ENCODE results near the gene RAD54L.
"Not testable (repeated sequence)": the region's sequence is repeated elsewhere in the genome, so short reads cannot be mapped to it uniquely, and the experiment has no call there.

Gene RAD54L

GRCh38 chr1:46247436-46248121 lies at the start of gene RAD54L:
Gene RAD54L (plus strand): TSS chr1:46247763. CDS start chr1:46248406, 643 bp downstream.
- Histone ChIP-seq H3K27ac (peak within 1 kb of the TSS in 19 of 21 experiments; percentile 15 to 80 (median 67)), H3K4me3 (peak within 1 kb of the TSS; percentile 51 to 72 (median 61))

DNA sequence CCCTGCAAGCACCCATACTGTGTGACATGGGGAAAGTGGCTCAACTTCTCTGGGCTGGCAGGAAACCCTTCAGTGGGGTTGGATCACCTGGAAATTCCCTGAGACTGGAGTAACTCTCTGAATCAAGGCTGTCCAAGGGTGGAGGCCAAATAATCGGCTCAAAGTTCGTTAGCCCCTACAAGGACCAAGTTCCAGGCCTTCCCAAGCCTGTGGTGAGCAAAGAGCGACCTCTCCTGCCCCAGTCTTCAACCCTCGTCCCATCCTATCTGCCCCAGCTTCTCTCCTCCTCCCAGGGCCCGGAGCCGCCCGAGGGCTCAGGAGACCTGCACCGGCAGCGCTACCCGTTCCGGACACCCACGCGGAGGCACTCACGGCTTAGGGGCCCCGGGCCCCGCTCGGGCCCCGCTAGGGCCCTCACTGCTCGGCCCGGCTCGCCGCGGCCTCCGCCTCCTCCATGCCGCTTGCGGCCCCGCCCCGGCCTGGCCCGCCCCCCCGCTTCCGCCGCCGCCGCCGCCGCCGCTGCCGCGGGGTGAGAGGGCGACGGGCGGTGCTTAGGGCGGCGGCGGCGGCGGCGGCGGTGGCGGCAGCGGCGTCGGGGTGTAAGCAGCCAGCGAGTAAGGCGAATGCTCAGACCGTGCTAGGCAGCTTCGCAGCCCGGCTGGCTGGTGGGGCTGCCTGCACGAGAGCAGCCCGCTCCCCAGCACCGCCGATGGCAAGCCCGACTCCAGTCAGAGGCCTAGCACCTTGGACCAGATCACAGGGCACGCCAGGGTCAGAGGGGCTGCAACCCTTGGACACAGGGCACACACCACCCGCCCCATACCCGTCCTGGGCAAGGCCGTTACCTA lies 49.4 kb upstream of the RAD54L start, which contains the start of gene POMGNT1:
Gene POMGNT1 (minus strand): TSS at position 471 of the 848 bp plus-strand sequence. CDS start 613 bp downstream, outside the sequence.
- H3K4me3 ChIP-seq = peak within 1 kb of the TSS; percentile 53 to 81 (median 67)
- H3K27ac ChIP-seq = peak within 1 kb of the TSS; percentile 42 to 93 (median 86)

GRCh38 chr1:46199233-46199749 lies 48.3 kb upstream of the RAD54L start:
- Histone ChIP-seq H3K4me3 (peak overlapping the region in 3 of 7 experiments; percentile 60 to 76 (median 74)), H3K27ac (peak overlapping the region in 4 of 21 experiments; percentile 84 to 93 (median 91))

- Histone ChIP-seq H3K27ac (peak overlapping the region in 17 of 21 experiments; percentile 41 to 89 (median 72)), H3K4me3 (peak overlapping the region; percentile 49 to 73 (median 61))
These were observed 43.7 kb upstream of the RAD54L start for GRCh38 chr1:46203738-46204405.

DNA sequence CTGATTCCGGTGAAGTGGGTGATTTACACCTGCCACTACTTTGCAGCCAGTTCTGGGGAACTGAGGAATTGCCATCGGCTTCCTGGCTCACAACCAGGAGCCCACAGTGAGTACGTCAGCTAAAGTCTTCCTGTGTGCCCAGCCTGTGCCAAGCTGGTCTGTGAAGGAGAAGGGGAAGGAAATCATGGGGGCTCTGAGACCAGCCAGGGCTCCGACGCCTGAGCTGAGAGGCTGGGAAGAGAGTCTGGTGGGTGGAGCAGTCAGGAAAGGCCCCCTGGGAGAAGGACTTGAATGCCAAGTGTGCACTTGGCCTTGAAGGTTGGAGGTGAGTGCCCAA lies 43.2 kb upstream of the RAD54L start:
- peak overlapping the region in 11 of 21 experiments; percentile 65 to 89 (median 79) for H3K27ac ChIP-seq
- peak overlapping the region in 5 of 7 experiments; percentile 49 to 68 (median 58) for H3K4me3 ChIP-seq

GRCh38 chr1:46205141-46205540 lies 42.4 kb upstream of the RAD54L start:
- no peak overlapping the region for H3K4me3 ChIP-seq

GRCh38 chr1:46205791-46206190 lies 41.8 kb upstream of the RAD54L start:
- H3K27ac ChIP-seq = peak overlapping the region in 8 of 21 experiments; percentile 11 to 81 (median 22)
- no peak overlapping the region for H3K4me3 ChIP-seq

More at GRCh38 chr1:46205141-46205540, 42.4 kb upstream of the RAD54L start:
- H3K27ac ChIP-seq = peak overlapping the region in 8 of 21 experiments; percentile 18 to 85 (median 72)

DNA sequence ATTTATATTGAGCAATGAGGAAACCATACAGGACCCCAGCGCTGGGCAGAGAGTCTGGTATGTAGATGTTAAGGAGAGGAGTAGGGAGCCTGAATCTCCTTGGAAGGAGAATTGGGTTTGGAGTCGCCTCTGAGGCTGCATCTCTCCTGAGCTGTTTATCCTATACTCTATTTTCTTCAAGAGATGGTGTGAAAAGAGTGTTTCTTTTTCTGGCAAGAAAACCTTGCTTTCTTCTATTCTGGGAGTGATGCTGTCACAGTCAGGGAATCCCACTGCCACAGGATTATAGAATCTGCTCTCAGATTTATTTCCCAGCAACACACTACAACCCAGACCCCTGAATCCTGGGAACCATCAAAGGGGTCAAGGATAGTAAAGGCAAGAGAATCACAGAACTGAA lies 41.2 kb upstream of the RAD54L start:
- no peak overlapping the region for H3K4me3 ChIP-seq
- H3K27ac ChIP-seq = peak overlapping the region in 3 of 21 experiments; percentile 12 to 81 (median 18)

GRCh38 chr1:46210561-46210960 lies 37.0 kb upstream of the RAD54L start:
- no peak overlapping the region for H3K4me3 ChIP-seq
- no peak overlapping the region for H3K27ac ChIP-seq

DNA sequence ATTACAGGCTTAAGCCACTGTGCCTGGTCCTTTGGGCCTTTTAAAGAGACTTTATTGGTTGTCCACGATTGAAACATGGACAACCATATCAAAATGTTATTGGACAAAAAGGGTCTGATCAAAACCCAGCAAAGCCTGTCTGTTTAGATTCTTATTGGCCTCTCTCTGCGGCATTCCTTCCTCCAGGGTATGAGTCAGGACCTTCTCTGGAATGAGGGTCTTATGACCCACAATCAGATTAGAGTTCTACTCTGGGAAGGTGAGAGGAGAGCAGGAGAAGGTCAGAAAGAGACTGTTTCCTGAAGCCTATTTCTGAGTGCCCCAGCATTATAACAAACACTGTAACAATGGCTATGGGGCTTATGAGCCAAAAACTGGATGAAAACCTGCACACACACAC lies 36.5 kb upstream of the RAD54L start:
- H3K27ac ChIP-seq = no peak overlapping the region
- H3K4me3 ChIP-seq = no peak overlapping the region

DNA sequence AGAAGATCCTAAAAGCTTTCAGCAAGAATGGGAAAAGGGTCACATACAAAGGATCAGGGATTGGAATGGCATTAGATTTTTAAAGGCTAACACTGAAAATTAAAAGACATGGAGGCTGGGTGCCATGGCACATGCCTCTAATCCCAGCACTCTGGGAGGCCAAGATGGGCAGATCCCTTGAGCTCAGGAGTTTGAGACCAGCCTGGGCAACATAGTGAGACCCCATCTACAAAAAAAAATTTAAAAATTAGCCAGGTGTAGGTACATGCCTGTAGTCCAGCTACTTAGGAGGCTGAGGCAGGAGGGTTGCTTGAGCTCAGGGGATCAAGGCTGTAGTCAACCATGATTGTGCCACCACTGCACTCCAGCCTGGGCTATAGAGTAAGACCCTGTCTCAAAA lies 32.1 kb upstream of the RAD54L start:
- Histone ChIP-seq H3K4me3 (no peak overlapping the region), H3K27ac (no peak overlapping the region)

- Histone ChIP-seq H3K27ac (peak overlapping the region in 17 of 21 experiments; percentile 6 to 76 (median 54)), H3K4me3 (no peak overlapping the region)
These were observed 29.1 kb upstream of the RAD54L start for GRCh38 chr1:46218443-46218842.

DNA sequence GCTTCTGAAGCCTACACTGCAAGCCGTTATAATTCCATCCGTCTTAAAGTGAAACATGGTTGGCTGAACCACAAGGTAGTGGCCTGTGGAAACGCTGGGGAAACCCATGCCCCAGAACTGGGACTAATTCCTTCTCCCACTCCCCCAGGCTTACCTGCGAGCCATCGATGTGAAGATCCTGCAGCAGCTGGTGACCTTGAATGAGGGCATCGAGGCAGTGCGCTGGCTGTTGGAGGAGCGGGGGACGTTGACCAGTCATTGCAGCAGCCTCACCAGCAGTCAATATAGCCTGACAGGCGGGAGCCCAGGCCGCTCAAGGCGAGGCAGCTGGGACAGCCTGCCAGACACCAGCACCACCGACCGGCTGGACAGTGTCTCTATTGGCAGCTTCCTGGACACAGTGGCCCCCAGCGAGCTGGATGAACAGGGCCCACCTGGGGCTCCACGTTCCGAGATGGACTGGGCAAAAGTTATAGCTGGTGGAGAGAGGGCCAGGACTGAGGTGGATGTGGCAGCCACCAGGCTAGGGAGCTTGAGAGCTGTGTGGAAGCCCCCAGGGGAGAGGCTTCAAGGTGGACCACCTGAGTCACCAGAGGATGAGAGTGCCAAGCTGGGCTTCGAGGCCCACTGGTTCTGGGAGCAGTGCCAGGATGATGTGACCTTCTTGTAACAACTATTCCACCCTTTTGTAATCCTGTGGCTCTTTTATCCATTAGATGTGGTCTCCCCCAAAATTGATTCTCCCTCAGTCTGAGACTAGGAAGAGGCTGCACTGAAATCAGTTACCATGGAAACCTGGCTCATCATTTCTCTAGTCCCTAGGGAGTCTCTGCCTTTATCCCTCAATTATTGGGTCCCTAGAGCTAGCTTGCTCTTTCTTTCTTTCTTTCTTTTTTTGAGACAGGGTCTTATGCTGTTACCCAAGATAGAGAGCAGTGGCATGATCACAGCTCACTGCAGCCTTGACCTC lies 27.7 kb upstream of the RAD54L start:
- Histone ChIP-seq H3K4me3 (no peak overlapping the region), H3K27ac (peak overlapping the region in 3 of 21 experiments; percentile 20 to 42 (median 38))

GRCh38 chr1:46220808-46221207 lies 26.8 kb upstream of the RAD54L start:
- Histone ChIP-seq H3K4me3 (no peak overlapping the region), H3K27ac (no peak overlapping the region)

GRCh38 chr1:46221749-46222148 lies 25.8 kb upstream of the RAD54L start:
- Histone ChIP-seq H3K4me3 (no peak overlapping the region), H3K27ac (peak overlapping the region in 1 of 21 experiments; percentile 16)

- H3K27ac ChIP-seq = peak overlapping the region in 1 of 21 experiments; percentile 52
- not testable (repeated sequence) for H3K4me3 ChIP-seq
These were observed 24.5 kb upstream of the RAD54L start for GRCh38 chr1:46223055-46223454.

GRCh38 chr1:46223472-46223943 lies 24.1 kb upstream of the RAD54L start:
- Histone ChIP-seq H3K4me3 (no peak overlapping the region), H3K27ac (no peak overlapping the region)

DNA sequence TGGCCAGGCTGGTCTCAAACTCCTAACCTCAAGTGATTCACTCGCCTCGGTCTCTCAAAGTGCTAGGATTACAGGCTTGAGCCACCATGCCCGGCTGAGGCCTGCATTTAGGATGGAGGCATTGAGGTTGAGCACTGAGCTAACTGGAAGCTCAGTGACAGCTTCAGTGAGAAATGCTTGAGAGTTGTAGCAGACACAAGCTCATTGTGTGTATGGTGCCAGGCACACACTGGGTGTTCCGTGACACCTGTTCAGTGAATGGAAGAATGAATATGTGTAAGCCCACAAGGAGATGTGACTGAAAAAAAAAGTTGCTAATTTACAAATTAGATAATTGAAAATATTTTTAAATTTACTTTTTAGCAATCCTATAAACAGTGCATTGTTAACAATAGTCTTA lies 22.6 kb upstream of the RAD54L start:
- Histone ChIP-seq H3K27ac (no peak overlapping the region), H3K4me3 (no peak overlapping the region)

All from skin epidermis (tissue), 12 donors.